K562 (cell line): Measurements from ENCODE around the gene COPS6. TPM values are rescaled to one million over a fixed set of nuclear protein-coding genes. Genes with fewer than 3 reads are reported as not detected.
A peak's percentile ranks its signal among the peaks of the same experiment; 100 is the strongest.

Source experiments
- ARNT ChIP-seq, 2 experiments: fragments of 450-650 bp; IDR thresholded peaks; 2 replicates each; pipeline ENCODE4 v1.6.1; 2016; ENCODE audit warnings: mild to moderate bottlenecking in 1 of 2
- EHMT2 ChIP-seq: fragments of 450-650 bp; IDR thresholded peaks from 2 replicates; pipeline ENCODE4 v1.6.1; 2018; ENCODE audit warnings: antibody characterized with exemption
- FUS ChIP-seq: fragments of 200-400 bp; formaldehyde crosslinking; optimal IDR thresholded peaks from 2 replicates; pipeline ENCODE3; 2017; ENCODE audit warnings: low read depth, low read length
- HIVEP1 ChIP-seq: fragments of 250-450 bp; sonication (Bioruptor Pico); IDR thresholded peaks from 2 replicates; pipeline ENCODE4 v1.4.0; 2020; ENCODE audit warnings: mild to moderate bottlenecking
- KAT8 ChIP-seq: fragments of 450-650 bp; IDR thresholded peaks from 2 replicates; pipeline ENCODE4 v1.6.1; 2016; ENCODE audit warnings: low read depth, mild to moderate bottlenecking
- KLF13 ChIP-seq: fragments of 450-650 bp; IDR thresholded peaks from 2 replicates; pipeline ENCODE4 v1.6.1; 2016; ENCODE audit warnings: missing genetic modification characterization, low read depth, mild to moderate bottlenecking, missing compliant biosample characterization, moderate library complexity, borderline replicate concordance
- RBM22 ChIP-seq: fragments of 200-400 bp; formaldehyde crosslinking; IDR thresholded peaks from 2 replicates; pipeline ENCODE4 v1.6.1; 2018; ENCODE audit warnings: low read length, low read depth; ENCODE audit not compliant: poor library complexity, severe bottlenecking
- SFPQ ChIP-seq: fragments of 200-400 bp; formaldehyde crosslinking; IDR thresholded peaks from 2 replicates; pipeline ENCODE4 v1.6.1; 2017; ENCODE audit warnings: mild to moderate bottlenecking, low read depth, low read length, moderate library complexity
- SMARCA4 ChIP-seq: fragments of 450-650 bp; IDR thresholded peaks from 2 replicates; pipeline ENCODE4 v1.6.1; 2016
- TAF1 ChIP-seq: IDR thresholded peaks from 2 replicates; pipeline ENCODE4 v1.6.1; 2011; ENCODE audit warnings: mild to moderate bottlenecking, low read length, moderate library complexity; ENCODE audit not compliant: insufficient read depth, control insufficient read depth, severe bottlenecking; ENCODE audit errors: extremely low read depth
- YY1 ChIP-seq, 3 experiments: IDR thresholded peaks; 2 replicates each; pipeline ENCODE4 v1.6.1; 2011; ENCODE audit warnings: low read length in 2 of 3, mild to moderate bottlenecking in 2 of 3, moderate library complexity in 2 of 3, borderline replicate concordance in 1 of 3, control low read depth in 1 of 3, low read depth in 1 of 3; ENCODE audit not compliant: insufficient read depth in 3 of 3, insufficient replicate concordance in 2 of 3, control insufficient read depth in 1 of 3, insufficient read length in 1 of 3; ENCODE audit errors: extremely low read depth in 1 of 3
- ZFP30 ChIP-seq: fragments of 250-450 bp; sonication (Bioruptor Pico); IDR thresholded peaks from 2 replicates; pipeline ENCODE4 v1.8.0; 2022; ENCODE audit warnings: moderate library complexity, mild to moderate bottlenecking, inconsistent platforms, borderline replicate concordance
- polyA plus RNA-seq, 8 experiments: library from polyadenylated mRNA; depleted of rRNA in 4 of 8; stranded (reverse) in 5 of 8; unstranded in 3 of 8; fragments of >200 nt; fragmentation: Nextera tagmentation in 2 of 8; fragmentation: Illumina TruSeq in 1 of 8; extraction: Ambion mirVana in 2 of 8; extraction: Trizol in 1 of 8; gene quantifications; 2 replicates each; pipeline versions ENCODE4 v1.2.1 to v1.2.3, GENCODE V29; 2011 to 2014; ENCODE audit warnings: inconsistent platforms in 1 of 8, missing spikeins in 1 of 8
- total RNA-seq, 7 experiments: library from RNA; depleted of rRNA in 6 of 7; stranded (reverse); fragments of >200 nt in 6 of 7; fragmentation: Illumina TruSeq in 2 of 7; extraction: Trizol in 2 of 7; gene quantifications; 2 replicates each; pipeline versions ENCODE4 v1.2.1 to v1.2.3, GENCODE V29; 2011 to 2021; ENCODE audit warnings: low replicate concordance in 1 of 7
- TF ChIP-seq, protein P1 (sequence below): IDR thresholded peaks from 2 replicates; pipeline ENCODE4 v1.6.1; 2014; ENCODE audit warnings: antibody characterized with exemption
- TF ChIP-seq, protein P2 (sequence below): fragments of 250-450 bp; sonication (Bioruptor Pico); IDR thresholded peaks from 2 replicates; pipeline ENCODE4 v1.4.0; 2020; ENCODE audit warnings: mild to moderate bottlenecking, moderate library complexity
- TF ChIP-seq, protein P3 (sequence below): fragments of 450-650 bp; conservative IDR thresholded peaks from 2 replicates; pipeline ENCODE4 v1.6.1; 2016; ENCODE audit warnings: missing genetic modification characterization, low read depth, mild to moderate bottlenecking, control low read depth, missing compliant biosample characterization
- TF ChIP-seq, protein P4 (sequence below): sonication (generic); formaldehyde crosslinking; IDR thresholded peaks from 2 replicates; pipeline ENCODE4 v1.8.0; 2022; ENCODE audit warnings: missing genetic modification reagents, mild to moderate bottlenecking, borderline replicate concordance

COPS6 gene
- total and polyA plus RNA-seq, 9 of the 15 experiments (the other 6 are each of a cell fraction or from before 2014, with no cell fraction given) = 63.0 to 331 (median 168) TPM

- TF ChIP-seq YY1 (IDR thresholded peaks at IDR 0.05; ENCODE audit: borderline replicate concordance in 1 of 3, control insufficient read depth in 1 of 3, extremely low read depth in 1 of 3, insufficient read depth in 3 of 3, insufficient read length in 1 of 3, insufficient replicate concordance in 2 of 3, low read depth in 1 of 3, low read length in 2 of 3) (peak in 2 of 3 experiments; percentile 32 to 72), FUS (peak; percentile 66), RBM22 (peak; percentile 60), KAT8 (no peak), TAF1 (peak; percentile 84), ARNT (IDR thresholded peaks at IDR 0.05) (no peak), HIVEP1 (CRISPR knock-in tag) (0 out of 2 replicates have a peak, but pooled peaks have one; percentile 41), KLF13 (tag) (no peak), EHMT2 (no peak), ZFP30 (CRISPR knock-in tag) (no peak), SMARCA4 (no peak), SFPQ (no peak)
- TF ChIP-seq, protein P1, sequence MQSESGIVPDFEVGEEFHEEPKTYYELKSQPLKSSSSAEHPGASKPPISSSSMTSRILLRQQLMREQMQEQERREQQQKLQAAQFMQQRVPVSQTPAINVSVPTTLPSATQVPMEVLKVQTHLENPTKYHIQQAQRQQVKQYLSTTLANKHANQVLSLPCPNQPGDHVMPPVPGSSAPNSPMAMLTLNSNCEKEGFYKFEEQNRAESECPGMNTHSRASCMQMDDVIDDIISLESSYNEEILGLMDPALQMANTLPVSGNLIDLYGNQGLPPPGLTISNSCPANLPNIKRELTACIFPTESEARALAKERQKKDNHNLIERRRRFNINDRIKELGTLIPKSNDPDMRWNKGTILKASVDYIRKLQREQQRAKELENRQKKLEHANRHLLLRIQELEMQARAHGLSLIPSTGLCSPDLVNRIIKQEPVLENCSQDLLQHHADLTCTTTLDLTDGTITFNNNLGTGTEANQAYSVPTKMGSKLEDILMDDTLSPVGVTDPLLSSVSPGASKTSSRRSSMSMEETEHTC = peak; percentile 78; the same call in 1 of the 2 replicates
- TF ChIP-seq, protein P2, sequence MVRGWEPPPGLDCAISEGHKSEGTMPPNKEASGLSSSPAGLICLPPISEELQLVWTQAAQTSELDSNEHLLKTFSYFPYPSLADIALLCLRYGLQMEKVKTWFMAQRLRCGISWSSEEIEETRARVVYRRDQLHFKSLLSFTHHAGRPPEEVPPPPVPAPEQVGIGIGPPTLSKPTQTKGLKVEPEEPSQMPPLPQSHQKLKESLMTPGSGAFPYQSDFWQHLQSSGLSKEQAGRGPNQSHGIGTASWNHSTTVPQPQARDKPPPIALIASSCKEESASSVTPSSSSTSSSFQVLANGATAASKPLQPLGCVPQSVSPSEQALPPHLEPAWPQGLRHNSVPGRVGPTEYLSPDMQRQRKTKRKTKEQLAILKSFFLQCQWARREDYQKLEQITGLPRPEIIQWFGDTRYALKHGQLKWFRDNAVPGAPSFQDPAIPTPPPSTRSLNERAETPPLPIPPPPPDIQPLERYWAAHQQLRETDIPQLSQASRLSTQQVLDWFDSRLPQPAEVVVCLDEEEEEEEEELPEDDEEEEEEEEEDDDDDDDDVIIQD (CRISPR knock-in tag) = no peak
- TF ChIP-seq, protein P3, sequence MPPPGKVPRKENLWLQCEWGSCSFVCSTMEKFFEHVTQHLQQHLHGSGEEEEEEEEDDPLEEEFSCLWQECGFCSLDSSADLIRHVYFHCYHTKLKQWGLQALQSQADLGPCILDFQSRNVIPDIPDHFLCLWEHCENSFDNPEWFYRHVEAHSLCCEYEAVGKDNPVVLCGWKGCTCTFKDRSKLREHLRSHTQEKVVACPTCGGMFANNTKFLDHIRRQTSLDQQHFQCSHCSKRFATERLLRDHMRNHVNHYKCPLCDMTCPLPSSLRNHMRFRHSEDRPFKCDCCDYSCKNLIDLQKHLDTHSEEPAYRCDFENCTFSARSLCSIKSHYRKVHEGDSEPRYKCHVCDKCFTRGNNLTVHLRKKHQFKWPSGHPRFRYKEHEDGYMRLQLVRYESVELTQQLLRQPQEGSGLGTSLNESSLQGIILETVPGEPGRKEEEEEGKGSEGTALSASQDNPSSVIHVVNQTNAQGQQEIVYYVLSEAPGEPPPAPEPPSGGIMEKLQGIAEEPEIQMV (tag) = no peak
- TF ChIP-seq, protein P4, sequence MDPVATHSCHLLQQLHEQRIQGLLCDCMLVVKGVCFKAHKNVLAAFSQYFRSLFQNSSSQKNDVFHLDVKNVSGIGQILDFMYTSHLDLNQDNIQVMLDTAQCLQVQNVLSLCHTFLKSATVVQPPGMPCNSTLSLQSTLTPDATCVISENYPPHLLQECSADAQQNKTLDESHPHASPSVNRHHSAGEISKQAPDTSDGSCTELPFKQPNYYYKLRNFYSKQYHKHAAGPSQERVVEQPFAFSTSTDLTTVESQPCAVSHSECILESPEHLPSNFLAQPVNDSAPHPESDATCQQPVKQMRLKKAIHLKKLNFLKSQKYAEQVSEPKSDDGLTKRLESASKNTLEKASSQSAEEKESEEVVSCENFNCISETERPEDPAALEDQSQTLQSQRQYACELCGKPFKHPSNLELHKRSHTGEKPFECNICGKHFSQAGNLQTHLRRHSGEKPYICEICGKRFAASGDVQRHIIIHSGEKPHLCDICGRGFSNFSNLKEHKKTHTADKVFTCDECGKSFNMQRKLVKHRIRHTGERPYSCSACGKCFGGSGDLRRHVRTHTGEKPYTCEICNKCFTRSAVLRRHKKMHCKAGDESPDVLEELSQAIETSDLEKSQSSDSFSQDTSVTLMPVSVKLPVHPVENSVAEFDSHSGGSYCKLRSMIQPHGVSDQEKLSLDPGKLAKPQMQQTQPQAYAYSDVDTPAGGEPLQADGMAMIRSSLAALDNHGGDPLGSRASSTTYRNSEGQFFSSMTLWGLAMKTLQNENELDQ = peak; percentile 92; the same call in 1 of the 2 replicates
These were observed 12.5 kb downstream of the COPS6 start, which contains the start of the genes AP4M1 and MCM7 (continued) for GRCh38 chr7:100101016-100101862.
